GM21423 (cell line): Measurements from ENCODE around the gene ZNF878.
A peak's percentile ranks its signal among the peaks of the same experiment; 100 is the strongest.

ENCODE experiments used
- ATAC-seq: cut with Tn5 transposase; IDR thresholded peaks from one replicate; pipeline ENCODE4 v1.9.1; 2021; ENCODE audit warnings: mild to moderate bottlenecking, moderate library complexity; ENCODE audit not compliant: unreplicated experiment

Gene ZNF878

DNA sequence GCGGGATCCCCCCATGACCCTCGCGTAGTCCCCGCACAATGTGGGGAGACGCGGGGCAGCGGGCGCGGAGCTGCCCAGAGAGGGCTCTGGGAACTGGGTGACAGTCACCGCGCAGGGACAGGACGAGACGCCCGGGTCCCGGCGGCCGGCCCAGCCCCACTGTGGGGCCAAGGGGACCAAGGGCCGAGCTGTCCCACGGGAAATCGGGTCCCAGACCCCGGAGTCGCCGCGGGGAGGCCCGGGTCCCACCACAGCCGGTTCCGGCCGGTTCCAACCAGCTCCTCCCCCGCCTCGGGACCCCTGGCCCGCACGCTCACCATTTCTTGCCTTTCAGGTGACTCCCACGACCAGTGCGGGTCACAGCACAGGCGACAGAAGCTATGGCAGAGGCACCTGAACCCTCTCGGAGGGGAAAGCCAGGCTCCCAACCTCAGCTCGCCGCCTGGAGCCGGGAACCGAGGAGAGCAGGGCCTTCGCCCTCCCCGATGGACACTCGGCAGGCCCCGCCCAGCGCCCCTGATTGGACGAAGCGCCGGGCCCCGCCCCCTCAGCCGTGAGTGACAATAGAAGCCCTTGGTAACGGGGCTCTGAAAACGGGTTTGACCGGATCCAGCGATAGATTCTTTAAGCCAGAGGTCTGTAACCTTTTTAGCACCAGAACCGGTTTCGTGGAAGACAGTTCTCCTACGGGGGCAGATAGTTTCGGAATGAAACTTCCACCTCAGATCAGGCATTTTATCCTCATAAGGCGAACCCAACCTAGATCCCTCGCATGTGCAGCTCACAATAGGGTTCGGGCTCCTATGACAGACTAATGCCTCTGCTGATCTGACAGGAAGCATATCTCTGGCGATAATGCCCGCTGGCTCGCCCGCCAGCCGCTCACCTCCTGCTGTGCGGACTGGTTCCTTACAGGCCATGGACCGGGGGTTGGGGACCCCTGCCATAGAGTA is 17.3 kb downstream of the ZNF878 start, which contains the start of gene ZNF433:
ZNF433 (minus strand) TSS at position 460 of the 953 bp plus-strand sequence; CDS start at position 320, 140 bp downstream.
- ATAC-seq = peak; percentile 93

- ATAC-seq = no peak
These were observed 18.1 kb downstream of the ZNF878 start for GRCh38 chr19:12034620-12035019.

GRCh38 chr19:12034198-12034597 is 18.6 kb downstream of the ZNF878 start:
- no peak for ATAC-seq

- no peak for ATAC-seq
These were observed 37.0 kb downstream of the ZNF878 start for GRCh38 chr19:12015753-12016116.

- no peak for ATAC-seq
These were observed 37.6 kb downstream of the ZNF878 start for GRCh38 chr19:12015015-12015752.

GRCh38 chr19:12000152-12000981 is 52.4 kb downstream of the ZNF878 start:
- no peak for ATAC-seq

DNA sequence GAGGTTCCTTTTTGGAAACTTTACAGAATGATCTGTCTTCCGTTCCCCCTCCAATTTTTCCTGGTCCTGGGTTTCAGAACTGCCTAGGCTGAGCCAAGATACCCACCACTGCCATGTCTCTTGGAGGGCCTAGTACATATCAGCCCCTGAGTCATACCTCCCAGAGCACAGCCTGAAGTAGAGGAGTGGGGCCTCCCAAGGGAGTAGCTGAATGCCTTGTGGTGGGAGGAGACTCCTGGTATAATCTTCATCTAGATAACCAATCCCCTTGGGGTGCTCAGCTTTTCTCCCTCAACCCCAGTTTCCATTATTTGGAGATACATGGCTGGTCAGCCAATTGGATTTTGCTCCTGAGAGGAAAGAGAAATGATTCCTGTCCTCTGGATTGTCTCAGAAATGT is 57.6 kb downstream of the ZNF878 start:
- no peak for ATAC-seq
